GM19328 (cell line): ENCODE measurements around the gene GLB1L.
A peak's percentile ranks its signal among the peaks of the same experiment; 100 is the strongest.

Experiments
- ATAC-seq: cut with Tn5 transposase; IDR thresholded peaks from one replicate; pipeline ENCODE4 v1.9.1; 2021; ENCODE audit warnings: mild to moderate bottlenecking, moderate library complexity; ENCODE audit not compliant: unreplicated experiment

GLB1L gene

GRCh38 chr2:219253753-219254589 lies 8.7 kb upstream of the GLB1L start, which contains the start of gene TUBA4A:
Gene TUBA4A, minus strand, starts transcription at chr2:219253918. Its CDS starts 60 bp downstream, at chr2:219253858.
- peak; percentile 60 for ATAC-seq

DNA sequence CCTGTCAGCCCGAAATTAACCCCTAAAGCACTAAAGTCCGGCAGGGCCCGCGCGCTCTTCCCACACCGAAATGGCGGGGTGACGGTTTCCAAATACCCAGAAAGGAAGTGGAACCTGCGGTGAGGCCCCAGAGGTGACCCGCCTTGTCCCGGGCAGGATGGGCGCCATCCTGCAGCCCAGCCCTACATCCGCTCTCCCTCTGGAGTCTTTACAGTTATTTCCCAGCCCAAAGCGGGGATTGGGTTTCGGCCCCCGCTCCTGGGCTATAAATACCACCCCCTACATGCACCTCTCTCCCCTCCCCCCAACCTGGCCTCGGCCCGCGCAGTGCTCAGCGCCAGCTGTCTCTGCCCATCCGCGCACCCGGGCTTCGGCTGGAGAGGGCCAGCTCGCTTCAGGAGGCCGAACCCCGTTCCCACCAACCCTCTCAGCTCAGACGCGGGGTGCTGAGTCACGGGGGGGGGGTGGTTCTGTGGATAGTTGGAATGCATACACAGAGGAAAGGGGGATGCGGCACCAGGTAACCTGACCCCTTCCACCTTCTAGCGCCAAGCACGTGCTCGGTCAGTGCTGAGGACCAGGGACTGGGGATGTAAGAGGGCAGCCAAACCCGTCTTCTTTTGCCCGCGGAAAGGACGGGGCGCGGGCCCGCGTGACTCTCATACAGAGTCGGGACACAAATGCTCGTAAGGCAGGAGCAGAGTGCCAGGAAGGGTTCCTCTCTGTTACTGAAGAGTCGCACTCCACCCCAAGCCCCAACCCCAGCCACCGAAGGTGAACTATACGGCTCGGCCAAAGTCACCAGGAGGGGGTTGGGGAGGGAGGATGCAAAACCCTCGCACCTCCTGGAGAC lies 7.9 kb upstream of the GLB1L start, which contains the start of gene TUBA4B:
TUBA4B (plus strand) TSS at position 344 of the 853 bp plus-strand sequence; CDS start at position 509, 165 bp downstream.
- ATAC-seq = peak; percentile 26

- ATAC-seq = no peak
Observed at GRCh38 chr2:219252570-219252899, 7.3 kb upstream of the GLB1L start.

DNA sequence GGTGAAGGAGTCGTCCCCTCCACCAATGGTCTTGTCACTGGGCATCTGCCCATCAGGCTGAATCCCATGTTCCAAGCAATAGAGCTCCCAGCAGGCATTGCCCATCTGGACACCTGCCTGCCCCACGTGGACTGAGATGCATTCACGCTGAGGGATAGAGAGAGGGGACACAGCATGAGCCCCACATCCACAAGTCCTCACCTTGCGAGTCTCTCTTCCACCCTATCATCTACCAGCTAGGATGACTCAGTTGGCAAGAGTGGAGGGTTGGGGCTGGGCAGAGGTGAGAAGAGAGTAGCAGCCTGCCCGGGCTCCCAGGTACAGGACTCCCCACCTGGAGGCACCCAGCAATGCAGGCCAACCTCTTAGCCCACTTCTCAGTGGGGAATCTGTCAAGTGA lies 6.8 kb upstream of the GLB1L start:
- no peak for ATAC-seq

- no peak for ATAC-seq
Observed at GRCh38 chr2:219251656-219252055, 6.4 kb upstream of the GLB1L start.

GRCh38 chr2:219250049-219250781 lies 5.0 kb upstream of the GLB1L start:
- ATAC-seq = no peak

- no peak for ATAC-seq
Observed at GRCh38 chr2:219249203-219249980, 4.1 kb upstream of the GLB1L start.

DNA sequence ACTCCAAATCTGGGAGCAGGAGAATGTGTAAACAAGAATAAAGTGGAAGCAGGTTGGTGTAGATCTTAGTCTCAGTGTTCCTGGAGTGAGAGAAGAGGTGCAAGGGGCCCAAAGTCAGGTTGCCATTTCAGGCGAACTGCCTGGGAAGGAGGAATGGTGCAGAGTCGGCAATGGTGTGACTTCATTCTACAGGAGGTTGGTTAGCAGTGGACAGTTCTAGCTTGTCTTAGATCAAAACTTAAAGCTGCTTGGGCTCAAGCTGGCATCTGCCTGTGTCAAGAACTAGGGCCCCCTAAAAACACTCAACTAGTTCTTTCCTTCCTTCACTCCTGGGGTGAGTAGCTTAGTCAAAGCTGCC lies 3.6 kb upstream of the GLB1L start:
- no peak for ATAC-seq

- no peak for ATAC-seq
Observed at GRCh38 chr2:219247678-219248642, 2.7 kb upstream of the GLB1L start.

- ATAC-seq = no peak
Observed at GRCh38 chr2:219246559-219246958, 1.3 kb upstream of the GLB1L start.

DNA sequence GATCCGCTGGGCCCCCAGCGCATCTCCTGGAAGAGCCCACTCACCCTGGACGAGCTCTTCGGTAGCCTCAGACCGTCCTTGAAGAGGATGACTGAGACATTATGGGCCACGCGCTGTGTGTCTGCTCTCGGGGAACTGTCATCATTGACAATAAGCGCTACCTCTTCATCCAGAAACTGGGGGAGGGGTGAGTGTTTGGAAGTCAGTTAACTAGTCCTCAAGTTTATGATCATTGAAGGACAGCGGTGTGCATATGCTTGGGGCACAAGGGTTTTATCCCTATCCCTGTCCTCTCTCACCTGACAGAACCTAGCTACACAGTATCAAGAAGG lies 621 bp upstream of the GLB1L start:
- ATAC-seq = peak; percentile 1

DNA sequence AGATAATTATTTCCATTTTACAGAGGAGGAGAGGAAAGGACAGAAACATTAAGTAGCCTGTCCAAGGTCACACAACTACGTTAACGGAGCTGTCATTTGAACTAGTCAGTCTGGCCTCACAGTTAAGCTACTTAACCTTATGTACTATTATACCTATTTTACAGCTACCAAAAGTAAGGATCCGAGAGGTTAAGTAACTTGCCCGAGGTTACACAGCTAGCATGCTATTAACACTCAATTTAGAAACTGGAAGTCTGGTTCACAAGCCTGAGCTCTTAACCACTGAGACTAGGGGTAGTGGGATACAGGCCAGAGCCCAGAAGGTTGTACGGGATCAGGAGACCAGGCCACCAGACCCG lies 476 bp downstream of the GLB1L start:
- no peak for ATAC-seq

- no peak for ATAC-seq
Observed at GRCh38 chr2:219243291-219243761, 1.9 kb downstream of the GLB1L start.

DNA sequence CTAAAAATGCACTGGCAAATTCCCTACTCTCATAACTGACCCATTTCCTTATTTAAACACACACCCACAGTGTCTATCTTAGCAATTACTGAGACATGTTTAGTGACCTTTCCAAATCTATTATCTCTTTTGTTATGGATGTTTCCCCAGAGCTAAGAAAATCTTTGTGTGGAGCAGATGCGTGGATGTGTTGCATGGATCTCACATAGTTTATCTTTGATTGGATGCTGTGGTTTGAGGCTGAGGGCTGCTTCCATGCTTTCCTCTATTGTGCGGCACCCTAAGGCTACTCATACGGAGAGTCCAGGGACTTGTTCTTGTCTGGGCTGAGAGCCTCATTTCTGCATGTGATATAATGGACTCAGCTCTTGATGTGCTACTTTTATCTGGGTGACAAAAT lies 10.9 kb downstream of the GLB1L start:
- ATAC-seq = no peak

- no peak for ATAC-seq
Observed at GRCh38 chr2:219230059-219230540, 15.1 kb downstream of the GLB1L start.

GRCh38 chr2:219229305-219230058 lies 15.8 kb downstream of the GLB1L start, which contains the start of the genes ANKZF1 and ATG9A:
Gene ANKZF1, plus strand, starts transcription at chr2:219229806. Its CDS starts 452 bp downstream, at chr2:219230258.
Gene ATG9A, minus strand, starts transcription at chr2:219229636. Its CDS starts 1,612 bp downstream, at chr2:219228024.
- ATAC-seq = peak; percentile 98

DNA sequence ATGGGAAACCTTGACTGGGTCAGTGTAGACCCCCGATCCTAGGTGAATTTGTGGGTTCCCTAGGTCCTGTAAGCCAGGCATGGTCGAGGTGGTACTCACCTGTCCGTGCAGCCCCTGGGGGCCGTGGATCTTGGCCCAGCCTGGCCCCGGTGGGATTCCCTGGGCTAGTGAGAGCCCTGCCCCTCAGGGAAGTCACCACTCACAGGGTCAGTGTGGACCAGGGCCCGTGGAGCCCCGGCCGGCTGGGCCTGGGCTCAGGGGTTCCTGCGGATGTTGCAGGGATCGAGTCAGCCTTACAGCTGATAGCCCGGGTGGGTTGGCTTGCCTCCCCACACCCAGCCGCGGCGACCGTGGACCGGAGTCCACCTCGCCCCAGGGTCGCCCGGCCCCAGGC lies 16.3 kb downstream of the GLB1L start:
- peak; percentile 6 for ATAC-seq
